RCC 7860 (cell line): ENCODE results near the gene VPS4B.
"Not testable (repeated sequence)": the region's sequence is repeated elsewhere in the genome, so short reads cannot be mapped to it uniquely, and the experiment has no call there.

Experiments
- DNase-seq: peaks from one replicate; pipeline ENCODE4 v3.0.0-alpha.2; 2015; ENCODE audit warnings: low spot score
- FAIRE-seq: peaks from 2 replicates; lab custom pipeline; 2012; peaks lifted over from hg19 to GRCh38; lab: Jason Lieb, UNC

VPS4B gene

GRCh38 chr18:63422087-63422863, at the start of gene VPS4B:
TSS of gene VPS4B (minus strand) at chr18:63422476. CDS start at chr18:63422259, 217 bp downstream.
- peak; percentile 87 for FAIRE-seq

DNA sequence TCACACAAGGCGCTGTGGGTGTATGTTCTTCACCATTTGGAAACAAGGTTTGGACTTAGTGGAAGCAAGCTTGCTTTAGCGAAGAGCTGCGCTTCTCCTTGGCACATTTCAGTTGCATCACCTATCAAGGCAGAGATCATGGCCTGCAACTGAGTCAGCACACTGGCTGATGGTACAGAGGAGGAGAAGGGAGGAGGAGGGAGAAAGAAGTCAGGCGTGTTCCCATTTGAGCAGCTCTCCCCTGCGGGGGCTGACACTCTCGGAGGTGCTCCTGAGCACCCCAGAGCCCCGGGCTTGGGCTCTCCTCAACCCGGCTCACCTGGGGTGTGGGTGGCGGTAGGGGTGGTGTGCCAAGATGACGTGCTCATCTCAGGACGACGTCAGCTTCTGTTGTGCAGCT, 48.5 kb upstream of the VPS4B start:
- DNase-seq (no peak), FAIRE-seq (no peak)

More at GRCh38 chr18:63422087-63422863, at the start of gene VPS4B:
- DNase-seq, result peak; percentile 95

GRCh38 chr18:63468575-63468974, 46.3 kb upstream of the VPS4B start:
- no peak for FAIRE-seq
- no peak for DNase-seq

DNA sequence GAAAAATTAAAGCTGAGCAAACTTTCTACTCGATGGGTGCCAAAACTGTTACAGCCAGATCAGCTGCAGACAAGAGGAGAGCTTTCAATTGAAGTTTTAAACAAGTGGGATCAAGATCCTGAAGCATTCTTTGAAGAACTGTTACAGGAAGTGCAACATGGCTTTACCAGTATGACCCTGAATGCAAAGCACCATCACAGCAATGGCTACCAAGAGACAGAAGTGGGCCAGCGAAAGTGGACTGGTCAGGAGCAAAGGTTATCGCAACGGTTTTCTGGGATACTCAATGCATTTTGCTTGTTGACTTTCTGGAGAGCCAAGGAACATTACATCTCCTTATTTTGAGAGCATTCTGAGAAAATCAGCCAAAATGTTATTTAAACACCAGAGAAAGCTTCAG, 45.4 kb upstream of the VPS4B start:
- FAIRE-seq, result no peak
- no peak for DNase-seq

DNA sequence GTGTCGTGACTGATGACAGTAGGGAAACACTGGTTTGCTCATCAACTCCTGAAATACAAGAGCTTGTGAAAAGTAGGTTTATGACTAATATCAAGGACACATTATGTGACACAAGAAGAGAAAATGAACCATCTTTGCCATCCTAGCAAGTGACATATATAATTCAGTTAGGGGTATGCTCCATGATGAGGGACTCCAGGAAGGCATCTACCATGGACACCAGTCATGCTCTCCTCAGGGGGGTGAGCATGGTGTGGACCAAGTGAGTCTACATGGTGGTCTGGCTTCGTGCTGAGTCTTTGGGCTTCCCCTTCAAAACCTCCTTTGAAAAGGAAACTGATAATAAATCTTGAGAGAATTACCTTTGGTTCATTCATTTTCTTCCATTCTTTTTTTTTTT, 42.8 kb upstream of the VPS4B start:
- FAIRE-seq (no peak), DNase-seq (no peak)

- FAIRE-seq (no peak), DNase-seq (no peak)
These were observed 42.2 kb upstream of the VPS4B start for GRCh38 chr18:63464434-63464833.

DNA sequence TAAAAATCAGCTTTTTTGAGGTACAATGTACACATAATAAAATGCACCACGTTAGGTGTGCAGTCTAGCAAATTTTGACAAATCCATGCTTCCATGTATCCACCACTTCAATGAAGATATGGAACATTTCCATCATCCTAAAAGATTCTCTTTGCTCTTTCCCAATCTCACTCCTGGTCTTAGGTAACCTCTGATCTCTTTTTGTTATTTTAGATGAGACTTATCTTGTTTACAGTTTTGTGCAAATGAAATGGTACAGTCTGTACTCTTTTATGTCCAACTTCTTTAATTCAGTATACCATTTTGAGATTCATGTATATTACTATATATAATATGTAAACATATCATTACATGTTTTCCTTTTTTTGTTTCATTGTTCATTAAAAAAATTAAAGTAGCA, 38.1 kb upstream of the VPS4B start:
- no peak for FAIRE-seq
- DNase-seq, result no peak

DNA sequence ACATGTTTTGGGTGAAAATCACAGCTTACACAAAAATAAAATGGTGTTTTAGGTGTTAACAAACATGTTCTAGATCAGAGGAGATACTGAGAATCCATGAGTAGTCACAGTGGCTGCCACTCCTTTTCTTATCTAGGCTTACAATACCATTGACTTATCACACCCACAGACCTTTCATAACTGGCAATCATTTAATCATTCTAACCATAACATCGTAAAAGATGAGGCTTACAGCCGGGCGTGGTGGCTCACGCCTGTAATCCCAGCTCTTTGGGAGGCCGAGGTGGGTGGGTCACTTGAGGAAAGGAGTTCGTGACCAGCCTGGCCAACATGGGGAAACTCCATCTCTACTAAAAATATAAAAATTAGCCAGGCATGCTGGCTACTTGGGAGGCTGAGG, 35.7 kb upstream of the VPS4B start:
- FAIRE-seq (no peak), DNase-seq (no peak)

DNA sequence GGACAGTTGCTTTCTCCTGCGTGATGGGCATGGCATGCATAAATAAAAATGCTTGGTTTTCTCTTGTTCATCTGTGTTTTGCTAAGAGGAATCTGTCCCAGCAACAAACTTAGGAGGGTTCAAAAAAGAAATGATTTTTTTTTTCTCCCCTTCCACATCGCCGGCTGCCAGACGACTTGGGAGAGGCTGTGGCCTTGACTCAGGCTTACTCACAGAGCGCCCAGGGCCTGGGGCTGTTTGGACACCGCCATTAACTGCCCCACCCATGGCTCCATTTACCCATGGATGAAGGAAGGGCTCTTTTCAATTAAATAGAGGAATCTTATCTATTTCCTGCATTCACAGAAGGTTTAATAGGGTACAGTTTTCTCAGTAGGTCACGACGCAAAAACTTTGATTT, 32.2 kb upstream of the VPS4B start:
- DNase-seq, result no peak
- FAIRE-seq, result no peak

DNA sequence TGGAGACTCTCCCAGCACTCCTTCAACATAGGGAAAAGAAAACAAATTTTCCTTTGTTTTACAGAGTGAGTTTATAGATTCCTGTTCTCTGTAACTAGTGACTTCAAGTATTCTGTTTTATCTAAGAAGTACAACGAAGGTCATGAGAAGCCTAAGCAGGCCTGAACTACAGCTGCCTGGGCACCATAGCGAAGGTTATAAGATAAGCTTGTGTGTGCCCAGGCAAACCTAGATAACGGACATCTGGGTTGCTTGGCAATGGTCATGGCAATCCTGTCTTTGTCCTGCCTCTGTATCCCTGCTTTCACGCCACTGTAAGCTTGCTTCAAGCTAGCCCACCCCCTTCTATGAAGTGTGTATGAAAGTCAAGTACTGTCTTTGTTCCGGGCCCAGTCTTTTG, 30.5 kb upstream of the VPS4B start:
- DNase-seq, FAIRE-seq: not testable (repeated sequence)

GRCh38 chr18:63451799-63452660, 29.8 kb upstream of the VPS4B start:
- DNase-seq (no peak), FAIRE-seq (no peak)

DNA sequence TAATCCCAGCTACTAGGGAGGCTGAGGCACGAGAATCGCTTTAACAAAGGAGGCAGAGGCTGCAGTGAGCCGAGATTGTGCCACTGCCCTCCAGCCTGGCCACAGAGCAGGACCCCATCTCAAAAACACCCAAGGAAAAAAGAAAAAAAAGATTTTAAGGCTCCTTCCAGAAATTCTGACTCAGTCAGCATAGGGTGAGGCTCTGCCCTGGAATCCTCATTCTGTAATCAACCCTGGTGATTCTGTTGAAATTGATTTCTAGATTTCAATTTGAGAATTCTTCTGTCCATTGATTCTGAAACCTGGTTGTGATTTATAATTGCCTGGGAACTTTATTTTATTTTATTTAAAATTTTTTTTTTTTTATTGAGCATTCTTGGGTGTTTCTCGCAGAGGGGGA, 27.1 kb upstream of the VPS4B start:
- FAIRE-seq (no peak), DNase-seq (no peak)

- DNase-seq (no peak), FAIRE-seq (no peak)
These were observed 24.8 kb upstream of the VPS4B start for GRCh38 chr18:63447066-63447465.

- no peak for DNase-seq
- no peak for FAIRE-seq
These were observed 24.0 kb upstream of the VPS4B start for GRCh38 chr18:63446266-63446665.

- no peak for DNase-seq
- no peak for FAIRE-seq
These were observed 22.8 kb upstream of the VPS4B start for GRCh38 chr18:63445037-63445436.

GRCh38 chr18:63444580-63444979, 22.3 kb upstream of the VPS4B start:
- no peak for FAIRE-seq
- no peak for DNase-seq

DNA sequence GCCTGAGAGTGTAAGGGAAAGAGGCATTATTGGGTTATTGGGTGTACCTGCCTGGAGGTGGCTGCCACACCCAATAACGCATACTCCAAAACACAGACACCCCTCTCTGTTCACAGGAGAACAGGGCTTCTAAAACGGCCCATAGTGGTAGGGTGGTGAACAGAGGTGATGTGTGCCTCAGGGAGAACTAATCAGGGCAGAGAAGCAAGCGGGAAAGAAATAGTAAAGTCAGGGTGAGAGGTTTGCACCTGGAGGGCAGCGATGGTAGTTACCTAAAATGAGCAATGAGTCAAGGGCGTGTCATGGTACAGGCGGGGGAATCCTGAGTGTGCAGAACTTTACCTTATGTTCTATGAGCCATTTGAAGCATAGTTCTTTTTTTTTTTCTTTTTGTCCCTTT, 21.6 kb upstream of the VPS4B start:
- DNase-seq (no peak), FAIRE-seq (no peak)

DNA sequence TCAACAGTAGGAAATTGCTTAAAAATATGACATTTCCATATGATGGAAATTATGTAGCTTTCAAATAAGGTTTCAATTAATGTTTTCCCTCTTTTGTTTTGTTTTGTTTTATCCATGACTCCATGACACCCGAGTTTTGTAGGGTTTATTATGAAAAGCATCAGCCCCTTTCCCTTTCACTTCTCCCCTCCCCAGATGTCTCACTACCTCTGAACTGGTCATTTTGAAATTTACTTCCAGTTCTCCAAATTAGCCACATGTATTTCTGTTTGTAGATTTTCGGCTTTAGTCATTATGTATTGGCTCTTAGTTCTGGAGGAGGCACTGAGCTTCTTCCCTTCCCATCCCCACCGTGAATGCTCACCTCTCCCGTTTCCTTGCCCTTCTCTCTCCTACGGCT, 18.6 kb upstream of the VPS4B start:
- DNase-seq (no peak), FAIRE-seq (no peak)

- DNase-seq (no peak), FAIRE-seq (no peak)
These were observed 17.9 kb upstream of the VPS4B start for GRCh38 chr18:63440219-63440618.

DNA sequence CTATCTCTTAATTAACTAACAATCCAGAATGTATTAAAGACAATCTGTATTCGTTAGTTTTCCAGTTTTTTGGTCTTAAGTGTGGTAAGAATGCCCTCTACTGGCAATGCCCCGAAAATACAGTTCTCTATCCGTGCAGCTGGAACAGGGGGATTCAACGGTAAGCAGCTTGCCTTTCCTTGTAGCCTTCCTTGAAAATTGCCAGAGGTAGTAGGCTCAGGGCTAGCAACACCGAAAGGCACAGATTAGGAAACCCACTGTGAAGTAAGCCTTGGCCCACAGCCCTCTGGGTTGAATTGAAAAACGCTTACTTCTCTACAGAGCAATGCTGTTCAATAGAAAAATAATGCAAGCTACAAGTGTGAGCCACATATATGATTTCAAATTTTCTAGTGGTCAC, 17.1 kb upstream of the VPS4B start:
- DNase-seq (peak; percentile 22), FAIRE-seq (peak; percentile 66)

GRCh38 chr18:63438181-63438580, 15.9 kb upstream of the VPS4B start:
- FAIRE-seq, result no peak
- DNase-seq, result no peak

GRCh38 chr18:63433334-63433866, 11.1 kb upstream of the VPS4B start:
- DNase-seq, result no peak
- no peak for FAIRE-seq
